IPS DF 6.9 (cell line): ENCODE measurements around the gene PARD3.

Experiments used
- DNase-seq: peaks from one replicate; pipeline ENCODE4 v3.0.0-alpha.2; 2013; ENCODE audit warnings: low read depth, low spot score
- H3K27ac ChIP-seq: one replicate; pipeline ENCODE4 v1.5.1; 2013; ENCODE audit warnings: low read length, control low read depth
- H3K27me3 ChIP-seq: 2 replicates; pipeline ENCODE4 v1.6.1; 2013; ENCODE audit warnings: mild to moderate bottlenecking, low read length; ENCODE audit not compliant: control insufficient read depth, insufficient read depth
- H3K36me3 ChIP-seq: 2 replicates; pipeline ENCODE4 v1.6.1; 2013; ENCODE audit warnings: low read length; ENCODE audit not compliant: control insufficient read depth, insufficient read depth
- H3K4me1 ChIP-seq: 2 replicates; pipeline ENCODE4 v1.6.1; 2013; ENCODE audit warnings: low read length; ENCODE audit not compliant: control insufficient read depth, insufficient read depth
- H3K4me3 ChIP-seq: 2 replicates; pipeline ENCODE4 v1.5.1; 2013; ENCODE audit warnings: mild to moderate bottlenecking, low read length
- H3K9me3 ChIP-seq: 2 replicates; pipeline ENCODE4 v1.6.1; 2013; ENCODE audit warnings: low read length, inconsistent platforms; ENCODE audit not compliant: control insufficient read depth, insufficient read depth
- WGBS: extraction: QIAGEN DNeasy Blood & Tissue Kit; methylation state at CpG from one replicate; pipeline ENCODE4 v1.1.7; 2013; ENCODE audit warnings: mixed read lengths, missing lambda C conversion rate; ENCODE audit not compliant: insufficient read length, insufficient coverage; 5-methylcytosine and 5-hydroxymethylcytosine counted together

Gene PARD3

DNA sequence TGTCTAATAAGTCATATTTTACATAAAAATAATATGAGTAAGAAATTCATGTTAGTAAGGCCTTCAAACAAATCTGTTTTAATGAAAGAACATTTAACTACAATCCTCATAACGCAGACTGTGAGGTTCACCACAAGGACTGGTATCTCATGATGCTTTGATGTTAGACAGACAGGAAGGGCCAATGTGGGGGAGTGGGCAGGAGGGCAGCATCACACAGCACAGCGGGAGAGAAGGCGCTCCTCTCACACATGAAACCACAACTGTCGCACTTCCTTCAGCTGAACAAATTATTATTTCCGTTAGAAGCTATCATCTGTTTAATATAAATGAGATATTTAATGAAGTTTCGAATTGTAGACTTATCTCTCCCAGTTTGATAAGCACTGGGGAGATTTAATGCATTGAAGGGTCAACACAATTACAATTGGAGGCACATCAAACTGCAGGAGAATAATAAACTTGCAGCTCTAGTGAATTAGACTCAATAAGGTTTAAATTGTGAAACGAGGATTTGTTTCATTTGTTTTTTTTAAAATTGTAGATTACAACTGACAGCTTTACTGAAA, 466.1 kb downstream of the PARD3 start:
- 100% methylated on average over 1 of the region's 7 CpGs for WGBS
- H3K4me3 ChIP-seq = no peak overlapping the region
- no peak overlapping the region for H3K27ac ChIP-seq
- no peaks in the 10 kb centered on the region for H3K4me1 ChIP-seq
- no peaks in the 10 kb centered on the region for H3K27me3 ChIP-seq
- H3K36me3 ChIP-seq = no peaks in the 10 kb centered on the region
- DNase-seq = no peak
- H3K9me3 ChIP-seq = no peaks in the 10 kb centered on the region

- DNase-seq = no peak
- Histone ChIP-seq H3K27me3 (no peaks in the 10 kb centered on the region), H3K9me3 (no peaks in the 10 kb centered on the region), H3K27ac (no peak overlapping the region), H3K4me3 (no peak overlapping the region), H3K4me1 (no peaks in the 10 kb centered on the region), H3K36me3 (no peaks in the 10 kb centered on the region)
- no CpG with 5 or more reads among the region's 6 CpGs for WGBS
Measured at GRCh38 chr10:34348021-34348420, 467.1 kb downstream of the PARD3 start.

GRCh38 chr10:34347131-34347530, 468.0 kb downstream of the PARD3 start:
- Histone ChIP-seq H3K27ac (no peak overlapping the region), H3K9me3 (no peaks in the 10 kb centered on the region), H3K4me3 (no peak overlapping the region), H3K4me1 (no peaks in the 10 kb centered on the region), H3K36me3 (no peaks in the 10 kb centered on the region), H3K27me3 (no peaks in the 10 kb centered on the region)
- no CpG with 5 or more reads among the region's 3 CpGs for WGBS
- no peak for DNase-seq

- Histone ChIP-seq H3K27ac (no peak overlapping the region), H3K36me3 (no peaks in the 10 kb centered on the region), H3K9me3 (no peaks in the 10 kb centered on the region), H3K4me1 (no peaks in the 10 kb centered on the region), H3K27me3 (no peaks in the 10 kb centered on the region), H3K4me3 (no peak overlapping the region)
- whole genome bisulfite sequencing = no CpG with 5 or more reads among the region's 1 CpG
- no peak for DNase-seq
Measured at GRCh38 chr10:34346516-34347100, 468.5 kb downstream of the PARD3 start.

GRCh38 chr10:34345383-34345782, 469.7 kb downstream of the PARD3 start:
- no CpG with 5 or more reads among the region's 5 CpGs for WGBS
- DNase-seq = no peak

DNA sequence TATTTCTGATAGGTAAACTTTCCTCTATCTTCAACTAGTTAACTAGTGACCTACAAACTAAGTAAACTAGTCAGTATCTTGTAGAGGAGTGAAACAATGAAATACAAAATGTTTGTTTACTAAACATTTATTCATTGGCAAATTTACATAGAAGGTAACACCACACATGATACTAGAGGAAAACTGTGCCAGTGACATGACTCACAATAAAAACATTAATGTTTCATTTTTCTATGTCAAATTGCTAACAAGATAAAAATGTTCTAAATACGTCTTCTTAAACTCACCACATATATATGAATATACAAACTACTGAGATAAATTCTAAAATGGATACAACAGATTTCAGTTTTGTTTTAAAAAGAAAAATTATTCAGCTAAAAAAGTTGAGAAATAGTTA, 471.3 kb downstream of the PARD3 start:
- H3K36me3 ChIP-seq = no peaks in the 10 kb centered on the region
- H3K9me3 ChIP-seq = no peaks in the 10 kb centered on the region
- no peak overlapping the region for H3K4me3 ChIP-seq
- H3K4me1 ChIP-seq = no peaks in the 10 kb centered on the region
- no peak overlapping the region for H3K27ac ChIP-seq
- no peak for DNase-seq
- 100% methylated on average over 1 of the region's 1 CpG for WGBS
- no peaks in the 10 kb centered on the region for H3K27me3 ChIP-seq

More at GRCh38 chr10:34345383-34345782, 469.7 kb downstream of the PARD3 start:
- H3K4me3 ChIP-seq = no peak overlapping the region
- H3K36me3 ChIP-seq = no peaks in the 10 kb centered on the region
- H3K4me1 ChIP-seq = no peaks in the 10 kb centered on the region
- no peaks in the 10 kb centered on the region for H3K27me3 ChIP-seq
- H3K27ac ChIP-seq = no peak overlapping the region
- H3K9me3 ChIP-seq = no peaks in the 10 kb centered on the region

- Histone ChIP-seq H3K36me3 (no peaks in the 10 kb centered on the region), H3K9me3 (no peaks in the 10 kb centered on the region), H3K4me3 (no peak overlapping the region), H3K27me3 (no peaks in the 10 kb centered on the region), H3K27ac (no peak overlapping the region), H3K4me1 (no peaks in the 10 kb centered on the region)
- DNase-seq = no peak
- WGBS = no CpG with 5 or more reads among the region's 4 CpGs
Measured at GRCh38 chr10:34341473-34341872, 473.6 kb downstream of the PARD3 start.

- Histone ChIP-seq H3K36me3 (no peaks in the 10 kb centered on the region), H3K4me3 (no peak overlapping the region), H3K27ac (no peak overlapping the region), H3K4me1 (no peaks in the 10 kb centered on the region), H3K27me3 (no peaks in the 10 kb centered on the region), H3K9me3 (no peaks in the 10 kb centered on the region)
- DNase-seq = no peak
- no CpG with 5 or more reads among the region's 1 CpG for WGBS
Measured at GRCh38 chr10:34340934-34341333, 474.2 kb downstream of the PARD3 start.

GRCh38 chr10:34339816-34340553, 475.1 kb downstream of the PARD3 start:
- Histone ChIP-seq H3K9me3 (no peaks in the 10 kb centered on the region), H3K4me1 (no peaks in the 10 kb centered on the region), H3K4me3 (no peak overlapping the region), H3K27me3 (no peaks in the 10 kb centered on the region), H3K36me3 (no peaks in the 10 kb centered on the region), H3K27ac (no peak overlapping the region)
- no peak for DNase-seq
- 100% methylated on average over 1 of the region's 2 CpGs for WGBS

DNA sequence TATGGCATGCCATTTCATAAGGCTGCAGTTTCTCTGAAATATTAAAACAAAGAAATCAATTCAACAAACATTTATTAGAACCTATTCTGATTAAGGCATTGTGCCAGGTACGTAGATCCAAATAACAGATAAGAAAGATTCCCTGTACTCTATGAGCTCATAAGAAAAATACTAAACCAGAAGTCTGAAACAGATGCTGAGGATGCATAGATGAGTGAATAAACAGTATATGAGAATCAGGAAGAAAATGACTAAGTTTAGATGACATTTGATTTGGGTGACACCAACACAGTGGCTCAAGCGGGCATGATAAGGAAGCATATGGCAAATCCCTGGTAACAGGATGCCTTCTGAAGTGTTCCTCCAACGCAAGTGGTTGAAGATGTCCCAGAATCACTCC, 477.2 kb downstream of the PARD3 start:
- Histone ChIP-seq H3K4me1 (no peaks in the 10 kb centered on the region), H3K27ac (no peak overlapping the region), H3K27me3 (no peaks in the 10 kb centered on the region), H3K9me3 (no peaks in the 10 kb centered on the region), H3K36me3 (no peaks in the 10 kb centered on the region), H3K4me3 (no peak overlapping the region)
- no CpG with 5 or more reads among the region's 3 CpGs for WGBS
- DNase-seq = no peak
